ENCODE measurements around the gene BRD1.
"Not testable (repeated sequence)": the region's sequence is repeated elsewhere in the genome, so short reads cannot be mapped to it uniquely, and the experiment has no call there.

Gene BRD1

DNA sequence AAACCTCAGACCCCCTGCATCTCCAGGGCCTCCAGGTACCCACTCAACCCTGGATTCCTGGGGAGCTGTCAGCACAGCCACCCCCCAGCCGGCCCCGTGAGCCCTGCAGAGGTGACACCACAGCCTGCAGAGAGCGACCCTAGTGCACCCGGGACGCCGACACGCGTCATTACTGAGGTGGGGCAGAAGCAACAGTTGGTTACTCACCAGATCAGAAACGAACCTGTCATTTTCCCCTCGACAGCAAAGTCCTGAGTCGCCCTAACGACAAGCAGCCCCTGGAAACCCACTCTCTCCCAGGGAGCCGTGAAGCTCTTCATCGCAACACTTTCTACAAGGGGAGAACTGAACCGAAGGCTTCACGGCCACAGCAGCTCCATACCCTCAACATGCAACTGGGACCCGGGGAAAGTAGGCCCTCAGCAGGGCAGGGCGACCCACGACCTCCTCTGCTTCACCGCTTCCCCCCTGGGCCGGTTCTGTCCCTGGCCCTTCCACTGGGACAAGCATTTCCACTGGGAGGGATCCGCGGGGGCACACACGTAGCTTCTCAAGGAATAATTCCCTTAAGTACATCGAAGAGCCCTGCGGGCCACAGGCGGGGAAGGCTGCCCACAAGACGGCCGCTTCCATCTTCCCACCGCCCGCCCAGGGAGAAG is 1.6 kb downstream of the BRD1 start:
- DNase-seq = no peak

- DNase-seq = no peak
Observed at GRCh38 chr22:49825436-49825835, 2.2 kb downstream of the BRD1 start.

DNA sequence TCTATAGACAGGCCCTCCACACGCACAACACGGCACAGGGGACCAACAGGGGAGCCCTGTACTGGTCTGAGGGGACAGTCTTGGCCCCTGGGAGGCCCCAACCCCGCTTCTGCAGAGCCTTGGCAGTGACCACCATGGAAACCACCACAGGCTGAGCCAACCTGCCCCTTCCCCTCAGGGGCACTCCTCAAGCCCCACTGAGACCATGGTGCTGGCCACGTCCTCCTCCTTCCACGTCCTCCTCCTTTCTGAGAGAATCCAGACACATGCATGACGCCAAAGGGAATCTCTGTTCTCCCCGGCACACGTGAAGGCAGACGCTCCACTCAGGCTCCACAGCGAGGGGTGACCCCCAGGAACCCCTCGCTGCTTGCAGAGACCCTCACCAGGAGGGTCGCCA is 2.7 kb downstream of the BRD1 start:
- no peak for DNase-seq

GRCh38 chr22:49824185-49824925 is 3.3 kb downstream of the BRD1 start:
- no peak for DNase-seq

DNA sequence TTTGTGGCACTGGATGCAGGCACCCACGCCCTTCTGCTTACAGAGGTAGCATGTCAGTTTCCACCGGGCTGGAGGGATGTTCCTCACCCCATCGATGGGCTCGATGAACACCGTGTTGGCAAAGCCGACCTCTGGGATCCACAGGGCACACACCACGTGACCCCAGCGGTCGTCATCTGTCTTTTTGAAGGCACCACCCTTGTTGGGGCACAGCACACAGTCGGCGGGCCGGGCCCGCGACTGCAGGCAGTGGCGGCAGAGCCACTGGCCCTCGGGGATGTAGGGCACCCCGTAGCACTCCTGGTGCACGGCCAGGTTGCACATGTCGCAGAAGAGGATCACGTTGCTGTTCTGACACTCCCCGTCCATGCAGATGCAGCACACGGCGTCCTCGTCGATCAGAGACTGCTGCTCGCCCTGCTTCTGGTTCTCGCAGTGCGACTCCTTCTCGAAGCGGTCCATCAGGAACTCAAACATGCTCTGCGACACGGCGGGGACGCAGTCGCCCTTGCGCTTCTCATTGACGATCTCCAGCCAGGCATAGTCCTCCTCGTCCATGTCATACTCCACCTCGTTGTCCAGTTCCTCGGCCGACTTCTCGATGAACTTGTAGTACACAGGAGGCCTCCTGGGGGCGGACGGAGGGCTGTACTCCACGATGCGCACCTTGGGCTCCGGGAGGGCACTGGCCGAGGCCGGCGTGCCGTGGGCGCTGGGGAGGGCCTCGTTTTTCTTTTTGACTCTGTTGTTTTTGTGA is 4.2 kb downstream of the BRD1 start:
- DNase-seq = no peak

DNA sequence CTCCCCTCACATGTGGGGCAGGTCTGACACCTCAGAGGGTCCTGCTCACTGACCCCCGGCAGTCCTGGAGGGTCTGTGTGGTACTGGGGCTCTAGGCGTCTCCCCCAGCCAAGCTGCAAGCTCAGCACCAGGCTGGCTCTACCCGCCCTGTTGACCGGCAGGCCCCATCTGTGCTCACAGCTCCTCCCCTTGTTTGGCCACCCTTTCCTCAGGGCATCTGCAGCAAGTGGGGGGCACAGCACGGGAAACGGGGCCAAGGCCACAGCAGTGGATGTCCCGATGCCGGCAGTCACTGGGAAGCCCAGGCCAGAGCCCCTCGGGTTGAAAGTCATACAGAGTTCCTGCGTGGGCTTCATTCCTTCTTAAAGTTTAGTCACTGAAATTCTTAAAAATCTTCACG is 5.9 kb downstream of the BRD1 start:
- not testable (repeated sequence) for DNase-seq

GRCh38 chr22:49820984-49821383 is 6.7 kb downstream of the BRD1 start:
- DNase-seq = no peak

DNA sequence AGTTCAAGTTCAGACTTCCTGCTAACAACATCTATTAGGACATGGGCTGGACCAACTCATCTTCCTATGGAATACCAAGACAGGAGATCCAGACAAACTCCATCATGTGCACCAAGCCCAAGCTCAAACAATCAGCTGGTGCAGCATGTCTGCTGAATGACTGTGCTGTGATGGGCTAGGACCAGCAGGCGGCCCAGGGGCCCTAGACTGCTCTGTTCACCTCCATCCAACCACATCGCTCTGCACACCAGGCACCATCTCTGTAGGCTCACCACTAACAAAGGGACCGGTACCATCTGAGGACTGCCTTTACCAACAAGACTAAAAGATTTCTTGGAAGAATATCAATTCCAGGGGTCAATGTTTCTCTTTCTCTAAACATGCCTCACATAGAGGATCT is 10.3 kb downstream of the BRD1 start:
- DNase-seq = no peak

DNA sequence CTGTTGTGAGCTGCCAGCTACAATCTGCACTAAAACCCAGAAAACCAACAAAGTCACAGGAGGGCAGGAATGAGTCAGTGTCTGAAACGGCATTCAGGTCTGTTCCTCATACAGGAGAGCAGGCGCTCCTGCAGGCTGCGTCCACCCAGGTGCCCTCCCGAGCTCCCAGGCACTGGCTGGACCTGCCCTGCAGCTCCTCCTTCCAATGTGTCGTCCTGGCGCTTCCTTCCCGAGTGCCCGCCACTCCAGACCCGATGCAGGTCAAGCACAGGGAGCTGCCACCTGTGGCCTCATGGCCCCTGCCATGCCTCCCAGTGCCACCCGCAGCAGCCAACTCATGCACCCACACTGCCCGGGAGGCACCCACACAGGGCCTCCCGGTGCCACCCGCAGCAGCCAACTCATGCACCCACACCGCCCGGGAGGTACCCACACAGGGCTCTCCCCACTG is 12.0 kb downstream of the BRD1 start:
- no peak for DNase-seq

DNA sequence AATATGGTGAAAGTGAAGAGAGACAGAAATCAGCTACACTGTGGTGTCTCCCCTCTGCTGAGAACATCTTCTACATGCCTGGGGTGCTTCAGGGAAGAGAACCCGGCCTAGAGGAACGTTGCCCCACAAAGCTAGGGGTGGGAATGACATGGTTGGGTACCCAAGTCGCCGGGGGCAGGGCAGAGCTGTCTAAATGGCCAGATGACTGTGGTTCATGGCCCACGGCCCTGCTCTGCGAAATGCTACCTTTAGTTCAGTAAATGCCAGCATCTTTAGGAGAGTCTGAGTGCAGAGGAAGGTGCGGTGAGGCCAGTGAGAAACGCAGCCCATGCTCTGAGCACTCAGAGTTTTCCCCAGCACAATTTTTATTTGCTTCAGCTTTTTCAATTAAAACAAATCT is 12.8 kb downstream of the BRD1 start:
- DNase-seq = no peak

- no peak for DNase-seq
Observed at GRCh38 chr22:49814164-49814686, 13.4 kb downstream of the BRD1 start.

DNA sequence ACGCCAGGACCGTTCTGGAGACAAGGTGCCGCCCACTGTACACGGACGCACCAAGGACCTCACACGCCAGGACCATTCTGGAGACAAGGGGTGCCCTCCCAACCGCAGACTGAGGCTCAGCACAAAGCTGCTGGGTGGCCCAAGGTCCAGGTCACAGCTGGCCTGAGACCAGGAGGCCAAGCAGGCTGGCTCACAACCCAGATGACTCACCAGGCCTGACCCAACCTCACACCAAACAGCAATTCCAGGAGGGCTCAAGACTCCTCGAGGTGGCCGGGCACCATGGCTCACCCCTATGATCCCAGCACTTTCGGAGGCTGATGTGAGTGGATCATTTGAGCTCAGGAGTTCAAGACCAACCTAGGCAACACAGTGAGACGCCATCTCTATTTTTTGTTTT is 14.8 kb downstream of the BRD1 start:
- DNase-seq = no peak

DNA sequence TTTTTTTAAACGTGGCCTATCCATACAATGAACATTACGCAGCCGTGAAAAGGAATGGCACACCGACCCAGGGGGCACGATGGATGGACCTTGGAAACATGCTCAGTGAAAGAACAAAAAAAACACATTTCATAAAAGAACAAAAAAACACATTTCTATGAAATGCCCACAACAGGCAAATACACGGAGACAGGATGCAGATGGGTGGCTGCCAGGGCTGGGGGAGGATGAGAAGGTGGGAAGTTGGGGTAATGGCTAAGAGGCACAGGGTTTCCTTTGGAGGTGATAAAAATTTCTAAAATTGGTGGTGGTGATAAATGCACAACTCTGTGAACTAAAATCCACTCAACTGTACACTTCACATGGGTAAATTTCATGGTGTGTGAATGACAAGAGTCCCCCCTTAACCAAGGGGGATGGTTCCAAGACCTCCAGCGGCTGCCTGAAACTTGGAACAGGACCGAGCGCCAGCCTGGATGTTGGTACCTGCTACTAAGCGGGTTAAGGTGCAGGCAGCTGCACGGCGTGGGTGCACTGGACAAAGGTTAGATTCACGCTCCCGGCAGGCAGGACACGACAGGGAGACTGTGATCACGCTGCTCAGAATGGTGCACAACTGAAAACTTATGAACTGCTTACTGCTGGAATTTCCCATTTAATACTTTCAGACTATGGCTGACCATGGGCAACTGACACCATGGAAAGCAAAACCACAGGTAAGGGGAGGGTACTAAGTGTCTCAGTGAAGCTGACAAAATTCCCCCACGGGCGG is 16.5 kb downstream of the BRD1 start:
- no peak for DNase-seq

DNA sequence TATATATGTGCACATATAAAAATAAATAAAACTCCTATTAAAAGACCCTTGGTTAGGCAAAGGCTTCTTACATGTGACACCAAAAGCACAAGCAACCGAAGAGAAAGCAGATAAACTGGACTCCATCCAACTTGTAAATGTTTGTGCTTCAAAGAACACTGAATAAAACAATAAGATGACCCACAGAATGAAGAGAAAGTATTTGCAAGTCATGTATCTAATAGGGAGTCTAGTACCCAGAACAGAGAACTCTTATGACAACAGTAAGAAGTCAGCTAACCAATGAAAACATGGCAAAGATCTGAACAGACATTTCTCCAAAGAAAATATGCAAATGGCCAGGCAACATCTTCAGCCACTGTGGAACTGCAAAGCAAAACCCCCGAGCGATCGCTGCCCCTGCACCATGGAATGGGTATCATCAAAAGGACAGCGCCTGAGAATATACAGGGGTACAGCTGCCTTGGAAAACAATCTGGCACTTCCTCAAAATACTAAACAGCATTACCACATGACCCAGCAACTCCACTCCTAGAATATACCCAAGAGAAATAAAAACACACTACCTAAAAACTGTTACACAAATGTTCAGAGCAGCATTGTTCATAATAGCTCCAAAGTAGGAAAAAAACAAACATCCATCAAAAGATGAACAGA is 17.2 kb downstream of the BRD1 start:
- no peak for DNase-seq

DNA sequence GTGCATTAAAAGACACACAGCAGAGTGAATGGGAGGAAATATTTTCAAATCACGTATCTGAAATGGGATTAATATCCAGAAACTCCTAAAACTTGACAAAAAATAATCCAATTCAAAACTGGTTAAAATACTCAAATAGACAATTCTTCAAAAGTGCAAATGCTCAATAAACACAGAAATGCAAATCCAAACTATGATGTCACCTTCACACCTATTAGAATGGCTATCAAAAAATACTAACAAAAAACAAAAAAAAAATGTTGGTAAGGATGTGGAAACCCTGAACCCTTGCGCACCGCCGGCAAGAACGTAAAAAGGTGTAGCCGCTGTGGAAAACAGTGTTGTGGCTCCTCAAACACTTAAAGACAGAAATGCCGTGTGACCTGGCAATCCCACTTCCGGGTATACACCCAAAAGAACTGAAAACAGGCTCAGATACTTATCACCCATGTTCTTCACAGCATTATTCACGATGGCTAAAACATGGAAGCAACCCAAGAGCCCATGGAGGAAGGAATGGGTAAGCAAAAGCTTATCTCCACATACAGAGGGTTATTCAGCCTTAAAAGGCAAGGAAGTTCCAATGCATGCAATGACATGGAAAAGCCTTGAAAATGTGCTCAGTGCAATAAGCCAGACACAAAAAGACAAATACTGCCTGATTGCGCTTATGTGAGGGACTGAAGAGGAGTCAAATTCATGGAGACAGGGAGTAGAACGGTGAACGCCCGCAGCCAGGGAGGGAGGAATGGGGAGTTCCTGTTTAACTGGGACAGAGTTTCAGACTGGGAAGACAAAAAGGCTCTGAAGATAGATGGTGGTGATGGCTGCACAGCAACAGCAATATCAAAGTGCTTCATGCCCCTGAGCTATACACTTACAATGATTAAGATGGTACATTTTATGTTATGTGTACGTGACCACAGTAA is 19.6 kb downstream of the BRD1 start:
- no peak for DNase-seq

DNA sequence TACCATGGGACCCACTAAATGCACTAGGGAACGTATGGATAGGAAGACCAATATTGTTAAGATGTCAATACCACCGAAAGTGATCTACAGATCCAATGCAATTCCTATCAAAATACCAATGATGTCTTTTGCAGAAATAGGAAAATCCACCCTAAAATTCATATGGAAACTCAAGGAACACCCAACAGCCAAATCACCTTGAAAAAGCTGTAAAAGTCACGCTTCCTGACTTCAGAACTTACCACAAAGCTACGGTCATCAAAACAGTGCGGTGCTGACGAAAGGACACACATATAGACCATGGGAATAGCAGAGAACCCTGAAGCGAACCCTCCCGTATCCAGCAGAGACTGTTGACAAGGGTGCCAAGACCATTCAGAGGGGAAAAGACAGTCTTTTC is 20.5 kb downstream of the BRD1 start:
- no peak for DNase-seq

GRCh38 chr22:49803737-49804375 is 23.8 kb downstream of the BRD1 start:
- no peak for DNase-seq

GRCh38 chr22:49803134-49803533 is 24.5 kb downstream of the BRD1 start:
- no peak for DNase-seq

DNA sequence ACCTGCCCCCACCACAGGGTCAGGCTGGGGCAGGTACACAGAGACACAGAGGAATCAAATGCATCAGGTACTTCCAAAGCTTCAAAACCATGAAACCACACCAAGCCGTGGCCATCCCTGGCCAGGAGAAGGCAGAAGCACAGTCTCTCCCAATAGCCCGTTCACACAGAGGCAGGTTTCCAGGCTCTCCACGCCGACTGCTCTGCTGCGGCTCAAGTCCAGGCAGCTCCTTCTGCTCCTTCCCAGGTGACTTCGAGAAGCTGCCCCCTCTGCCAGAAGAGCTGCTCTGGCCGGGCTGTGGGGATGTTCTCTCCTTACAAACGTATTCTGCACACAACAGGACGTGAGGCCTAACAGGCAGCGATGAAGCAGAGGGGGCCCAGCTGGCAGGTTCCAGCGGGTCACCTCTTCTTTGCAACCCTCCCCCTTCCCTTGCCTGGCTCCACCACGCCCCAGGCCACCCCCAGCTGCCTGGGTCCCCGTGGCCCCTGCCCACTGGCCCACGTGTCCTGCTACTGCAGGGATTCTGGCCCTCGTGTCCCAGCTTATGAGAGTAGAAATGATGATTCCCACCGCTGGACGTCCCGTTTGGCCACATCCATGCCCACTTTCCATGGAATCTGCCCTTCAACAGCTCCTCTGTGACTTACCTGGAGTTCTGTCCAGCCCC is 26.1 kb downstream of the BRD1 start:
- no peak for DNase-seq

Measured in NCI-H2171 (cell line).